Measurements from ENCODE around the gene GTF2E1. TPM values are rescaled to one million over a fixed set of nuclear protein-coding genes. Genes with fewer than 3 reads are reported as not detected.

The GTF2E1 gene
- total RNA-seq, 1 donor from 2014 or later, result 22.9 TPM

DNA sequence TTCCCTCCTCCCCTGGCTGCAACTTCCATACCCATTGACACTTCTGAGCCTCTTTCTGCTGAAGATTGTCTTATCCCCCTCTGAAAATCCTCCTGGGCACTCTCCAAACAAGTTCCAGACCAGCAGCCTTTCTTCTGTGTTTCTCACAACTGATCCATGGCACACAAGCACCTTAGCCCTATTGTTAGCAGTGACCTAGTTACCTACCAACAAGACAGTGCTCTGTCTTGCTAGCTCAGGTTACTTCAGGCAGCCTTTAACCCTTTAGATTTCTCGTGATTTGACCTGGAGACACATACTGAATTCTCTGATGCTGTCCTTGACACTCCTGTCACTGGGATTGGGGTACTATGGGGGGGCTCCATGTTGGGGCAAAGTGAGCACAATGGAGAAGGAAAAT, 82.1 kb downstream of the GTF2E1 start:
- POLR2A ChIA-PET, result no interaction called here
- no peak for DNase-seq

DNA sequence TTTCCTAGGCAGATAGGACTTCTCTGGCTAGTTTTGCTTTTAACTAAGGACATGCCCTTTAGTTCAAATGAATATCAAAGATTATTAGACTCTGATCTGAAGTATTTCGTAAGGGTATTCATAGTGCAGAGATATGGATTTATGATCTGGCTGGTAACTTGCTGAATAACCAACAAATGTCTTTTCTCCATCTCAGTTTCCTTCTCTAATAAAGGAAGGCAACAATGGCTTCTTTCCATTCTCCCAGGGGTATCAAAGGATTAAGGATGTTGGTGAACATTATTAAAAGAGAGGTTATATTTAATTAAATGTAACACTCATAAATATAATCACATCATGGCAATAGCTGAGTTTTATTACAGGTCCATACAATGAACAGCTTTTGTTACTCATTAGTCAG, 86.3 kb downstream of the GTF2E1 start:
- Mint-ChIP-seq H3K27me3 (peaks cover 2% of the 10 kb centered on the region), H3K4me3 (no peak overlapping the region), H3K9me3 (no peaks in the 10 kb centered on the region), H3K4me1 (no peaks in the 10 kb centered on the region), H3K36me3 (ENCODE audit: low read depth) (no peaks in the 10 kb centered on the region), H3K27ac (no peak overlapping the region)
- CTCF ChIA-PET, result no interaction called here
- TF ChIP-seq CTCF (IDR thresholded peaks at IDR 0.05), result no peak
- ATAC-seq (ENCODE audit: low read depth), result no peak
- intact Hi-C loops (cut with micrococcal nuclease), result no loop called here
- DNase-seq, result no peak
- POLR2A ChIA-PET, result no interaction called here

More for the DNA sequence above, 82.1 kb downstream of the GTF2E1 start:
- CTCF ChIA-PET, result no interaction called here
- Mint-ChIP-seq H3K4me3 (no peak overlapping the region), H3K4me1 (no peaks in the 10 kb centered on the region), H3K27ac (no peak overlapping the region), H3K27me3 (peaks cover 3% of the 10 kb centered on the region), H3K9me3 (no peaks in the 10 kb centered on the region), H3K36me3 (ENCODE audit: low read depth) (no peaks in the 10 kb centered on the region)
- intact Hi-C loops (cut with micrococcal nuclease), result no loop called here
- no peak for TF ChIP-seq CTCF (IDR thresholded peaks at IDR 0.05)
- no peak for ATAC-seq (ENCODE audit: low read depth)

DNA sequence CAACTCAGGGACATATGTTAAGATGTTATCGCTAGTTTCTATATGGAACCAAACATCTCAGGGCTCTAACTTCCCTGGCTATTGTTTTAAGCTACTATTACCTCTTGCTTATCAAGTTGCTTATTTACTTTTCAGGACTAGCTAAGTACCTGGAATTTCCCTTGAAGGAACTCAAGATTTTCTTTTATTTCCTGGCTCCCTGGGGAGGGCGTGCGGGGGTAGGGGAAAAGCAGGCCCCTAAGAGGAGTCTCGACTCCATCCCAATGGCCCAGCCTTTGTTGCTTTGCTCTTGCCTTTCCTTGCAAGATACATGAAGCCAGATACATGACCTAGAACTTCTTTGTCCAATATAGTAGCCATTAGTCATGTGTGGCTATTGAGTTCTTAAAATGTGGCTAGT, 88.5 kb downstream of the GTF2E1 start:
- H3K27ac Mint-ChIP-seq, result no peak overlapping the region
- no peak for ATAC-seq (ENCODE audit: low read depth)
- TF ChIP-seq CTCF (IDR thresholded peaks at IDR 0.05), result no peak
- H3K9me3 Mint-ChIP-seq, result no peaks in the 10 kb centered on the region
- POLR2A ChIA-PET, result no interaction called here
- H3K4me3 Mint-ChIP-seq, result no peak overlapping the region
- no peaks in the 10 kb centered on the region for H3K4me1 Mint-ChIP-seq
- CTCF ChIA-PET, result no interaction called here
- peaks cover 2% of the 10 kb centered on the region for H3K27me3 Mint-ChIP-seq
- intact Hi-C loops (cut with micrococcal nuclease), result no loop called here
- no peaks in the 10 kb centered on the region for H3K36me3 Mint-ChIP-seq (ENCODE audit: low read depth)
- no peak for DNase-seq

Other genes starting within 250 kb of the GTF2E1 start
- 80.4 and 86.3 TPM in 2 replicates for gene NDUFB4, start 146.4 kb upstream of the GTF2E1 start, total RNA-seq
- 0.78 and 1.0 TPM in 2 replicates for gene HGD, start 60.5 kb upstream of the GTF2E1 start, total RNA-seq
- gene RABL3, start 228 bp upstream of the GTF2E1 start, total RNA-seq, result 29.7 and 29.9 TPM in 2 replicates
- not detected in 2 replicates for gene STXBP5L, start 165.5 kb downstream of the GTF2E1 start, total RNA-seq

All from activated B cell treated with CpG ODN at 0.5 μM for 24 hours (primary cell).